Uterus (tissue), 2 donors: ENCODE measurements around the gene RAD54L.

ENCODE experiments used
- POLR2A ChIP-seq, 2 donors: fragments of 450-650 bp; IDR thresholded peaks; one replicate each; pipeline ENCODE4 v1.6.1; 2016; ENCODE audit warnings: antibody characterized with exemption in 2 of 2, mild to moderate bottlenecking in 1 of 2, moderate library complexity in 1 of 2
- TF ChIP-seq, protein P1 (sequence below), 4 experiments: fragments of 200-600 bp in 2 of 4; fragments of 450-650 bp in 2 of 4; sonication (generic) in 2 of 4; IDR thresholded peaks; one replicate each; pipeline ENCODE4 v1.5.1; 2016 to 2019; ENCODE audit warnings: antibody characterized with exemption in 4 of 4, mild to moderate bottlenecking in 2 of 4, moderate library complexity in 1 of 4

DNA sequence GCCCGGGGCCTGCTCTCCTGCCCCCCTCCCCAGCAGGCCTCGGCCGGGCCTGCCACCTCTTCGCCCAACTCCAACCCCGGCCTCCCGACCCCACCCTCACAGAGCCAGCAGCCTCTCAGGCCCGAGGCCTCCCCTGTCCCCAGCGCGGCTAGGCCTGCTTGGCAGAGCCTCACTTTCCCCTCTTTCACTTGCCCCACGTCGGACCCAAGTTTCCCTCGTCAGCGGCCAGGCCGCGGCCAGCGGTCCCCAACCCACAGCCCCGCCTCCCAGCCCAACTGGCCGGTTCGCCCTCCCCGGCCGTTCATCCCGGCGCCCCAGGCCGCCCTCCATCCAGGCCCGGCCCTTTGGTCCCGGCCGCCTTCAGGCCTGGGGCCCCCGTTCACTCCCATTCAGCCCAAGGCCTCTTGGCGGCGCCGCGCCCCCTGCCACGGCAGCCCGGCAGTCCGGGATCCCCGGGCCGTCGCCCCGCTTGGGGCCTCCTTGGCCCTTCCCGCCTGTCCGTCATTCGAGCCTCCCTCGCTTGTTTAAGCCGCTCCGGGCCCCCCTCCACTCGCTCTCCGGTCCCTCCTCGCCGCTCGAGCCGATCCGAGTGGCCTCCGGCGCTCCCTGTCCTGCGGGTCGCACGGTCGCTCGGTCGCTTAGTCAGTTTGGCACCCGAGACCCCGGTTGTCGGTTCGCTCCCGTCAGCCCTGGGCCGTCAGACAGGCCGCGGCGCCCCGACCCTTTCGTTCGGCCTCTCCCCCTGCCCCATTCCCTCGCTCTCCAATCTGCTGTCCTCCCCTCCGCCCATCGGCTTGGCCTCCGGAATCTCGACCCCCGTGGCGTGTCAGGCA lies 54.5 kb downstream of the RAD54L start:
- TF ChIP-seq, protein P1, sequence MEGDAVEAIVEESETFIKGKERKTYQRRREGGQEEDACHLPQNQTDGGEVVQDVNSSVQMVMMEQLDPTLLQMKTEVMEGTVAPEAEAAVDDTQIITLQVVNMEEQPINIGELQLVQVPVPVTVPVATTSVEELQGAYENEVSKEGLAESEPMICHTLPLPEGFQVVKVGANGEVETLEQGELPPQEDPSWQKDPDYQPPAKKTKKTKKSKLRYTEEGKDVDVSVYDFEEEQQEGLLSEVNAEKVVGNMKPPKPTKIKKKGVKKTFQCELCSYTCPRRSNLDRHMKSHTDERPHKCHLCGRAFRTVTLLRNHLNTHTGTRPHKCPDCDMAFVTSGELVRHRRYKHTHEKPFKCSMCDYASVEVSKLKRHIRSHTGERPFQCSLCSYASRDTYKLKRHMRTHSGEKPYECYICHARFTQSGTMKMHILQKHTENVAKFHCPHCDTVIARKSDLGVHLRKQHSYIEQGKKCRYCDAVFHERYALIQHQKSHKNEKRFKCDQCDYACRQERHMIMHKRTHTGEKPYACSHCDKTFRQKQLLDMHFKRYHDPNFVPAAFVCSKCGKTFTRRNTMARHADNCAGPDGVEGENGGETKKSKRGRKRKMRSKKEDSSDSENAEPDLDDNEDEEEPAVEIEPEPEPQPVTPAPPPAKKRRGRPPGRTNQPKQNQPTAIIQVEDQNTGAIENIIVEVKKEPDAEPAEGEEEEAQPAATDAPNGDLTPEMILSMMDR (IDR thresholded peaks at IDR 0.05), result peak in 2 of 4 experiments; percentile 15 to 25
- no peak for TF ChIP-seq POLR2A (IDR thresholded peaks at IDR 0.05)
